ENCODE measurements around the gene AMBP. TPM values are rescaled to one million over a fixed set of nuclear protein-coding genes. Genes with fewer than 3 reads are reported as not detected.

AMBP gene
- total and polyA plus RNA-seq, 2 of the 13 experiments (the other 11 are each of a cell fraction or from before 2014, with no cell fraction given), result 1,510 to 2,580 TPM

- TF ChIP-seq ZBTB1 (CRISPR knock-in tag; IDR thresholded peaks at IDR 0.05; ENCODE audit: borderline replicate concordance) (no peak), CBX5 (CRISPR knock-in tag; IDR thresholded peaks at IDR 0.05; ENCODE audit: borderline replicate concordance) (no peak), ZBTB25 (CRISPR knock-in tag; IDR thresholded peaks at IDR 0.05) (no peak), IRX3 (CRISPR knock-in tag; IDR thresholded peaks at IDR 0.05; ENCODE audit: borderline replicate concordance, low read depth) (no peak), ZNF337 (CRISPR knock-in tag; IDR thresholded peaks at IDR 0.05; ENCODE audit: borderline replicate concordance, low read depth) (no peak), SP140L (CRISPR knock-in tag; IDR thresholded peaks at IDR 0.05; ENCODE audit: borderline replicate concordance) (no peak), ARID4A (CRISPR knock-in tag; IDR thresholded peaks at IDR 0.05; ENCODE audit: borderline replicate concordance) (no peak; the same call in 1 of the 2 replicates), SSRP1 (CRISPR knock-in tag; IDR thresholded peaks at IDR 0.05) (no peak), E2F1 (CRISPR knock-in tag; IDR thresholded peaks at IDR 0.05) (no peak), HOXA5 (CRISPR knock-in tag; IDR thresholded peaks at IDR 0.05) (no peak), JUN (CRISPR knock-in tag; IDR thresholded peaks at IDR 0.05) (0 out of 2 replicates have a peak, but pooled peaks have one; percentile 13), ZFP36L1 (CRISPR knock-in tag; IDR thresholded peaks at IDR 0.05) (no peak; the same call in 1 of the 2 replicates)
- TF ChIP-seq, protein P1, sequence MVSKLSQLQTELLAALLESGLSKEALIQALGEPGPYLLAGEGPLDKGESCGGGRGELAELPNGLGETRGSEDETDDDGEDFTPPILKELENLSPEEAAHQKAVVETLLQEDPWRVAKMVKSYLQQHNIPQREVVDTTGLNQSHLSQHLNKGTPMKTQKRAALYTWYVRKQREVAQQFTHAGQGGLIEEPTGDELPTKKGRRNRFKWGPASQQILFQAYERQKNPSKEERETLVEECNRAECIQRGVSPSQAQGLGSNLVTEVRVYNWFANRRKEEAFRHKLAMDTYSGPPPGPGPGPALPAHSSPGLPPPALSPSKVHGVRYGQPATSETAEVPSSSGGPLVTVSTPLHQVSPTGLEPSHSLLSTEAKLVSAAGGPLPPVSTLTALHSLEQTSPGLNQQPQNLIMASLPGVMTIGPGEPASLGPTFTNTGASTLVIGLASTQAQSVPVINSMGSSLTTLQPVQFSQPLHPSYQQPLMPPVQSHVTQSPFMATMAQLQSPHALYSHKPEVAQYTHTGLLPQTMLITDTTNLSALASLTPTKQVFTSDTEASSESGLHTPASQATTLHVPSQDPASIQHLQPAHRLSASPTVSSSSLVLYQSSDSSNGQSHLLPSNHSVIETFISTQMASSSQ (IDR thresholded peaks at IDR 0.05; ENCODE audit: low read depth), result no peak
- TF ChIP-seq, protein P1 (CRISPR knock-in tag; IDR thresholded peaks at IDR 0.05; ENCODE audit: borderline replicate concordance), result 0 out of 2 replicates have a peak, but pooled peaks have one; percentile 26
- TF ChIP-seq, protein P2, sequence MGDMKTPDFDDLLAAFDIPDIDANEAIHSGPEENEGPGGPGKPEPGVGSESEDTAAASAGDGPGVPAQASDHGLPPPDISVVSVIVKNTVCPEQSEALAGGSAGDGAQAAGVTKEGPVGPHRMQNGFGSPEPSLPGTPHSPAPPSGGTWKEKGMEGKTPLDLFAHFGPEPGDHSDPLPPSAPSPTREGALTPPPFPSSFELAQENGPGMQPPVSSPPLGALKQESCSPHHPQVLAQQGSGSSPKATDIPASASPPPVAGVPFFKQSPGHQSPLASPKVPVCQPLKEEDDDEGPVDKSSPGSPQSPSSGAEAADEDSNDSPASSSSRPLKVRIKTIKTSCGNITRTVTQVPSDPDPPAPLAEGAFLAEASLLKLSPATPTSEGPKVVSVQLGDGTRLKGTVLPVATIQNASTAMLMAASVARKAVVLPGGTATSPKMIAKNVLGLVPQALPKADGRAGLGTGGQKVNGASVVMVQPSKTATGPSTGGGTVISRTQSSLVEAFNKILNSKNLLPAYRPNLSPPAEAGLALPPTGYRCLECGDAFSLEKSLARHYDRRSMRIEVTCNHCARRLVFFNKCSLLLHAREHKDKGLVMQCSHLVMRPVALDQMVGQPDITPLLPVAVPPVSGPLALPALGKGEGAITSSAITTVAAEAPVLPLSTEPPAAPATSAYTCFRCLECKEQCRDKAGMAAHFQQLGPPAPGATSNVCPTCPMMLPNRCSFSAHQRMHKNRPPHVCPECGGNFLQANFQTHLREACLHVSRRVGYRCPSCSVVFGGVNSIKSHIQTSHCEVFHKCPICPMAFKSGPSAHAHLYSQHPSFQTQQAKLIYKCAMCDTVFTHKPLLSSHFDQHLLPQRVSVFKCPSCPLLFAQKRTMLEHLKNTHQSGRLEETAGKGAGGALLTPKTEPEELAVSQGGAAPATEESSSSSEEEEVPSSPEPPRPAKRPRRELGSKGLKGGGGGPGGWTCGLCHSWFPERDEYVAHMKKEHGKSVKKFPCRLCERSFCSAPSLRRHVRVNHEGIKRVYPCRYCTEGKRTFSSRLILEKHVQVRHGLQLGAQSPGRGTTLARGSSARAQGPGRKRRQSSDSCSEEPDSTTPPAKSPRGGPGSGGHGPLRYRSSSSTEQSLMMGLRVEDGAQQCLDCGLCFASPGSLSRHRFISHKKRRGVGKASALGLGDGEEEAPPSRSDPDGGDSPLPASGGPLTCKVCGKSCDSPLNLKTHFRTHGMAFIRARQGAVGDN (CRISPR knock-in tag; IDR thresholded peaks at IDR 0.05), result peak; percentile 77
Observed at GRCh38 chr9:114058688-114059046, 19.4 kb downstream of the AMBP start (continued).
